LNCaP clone FGC (cell line): ENCODE data around the gene ROR2.

Experiments used
- DNase-seq: peaks from one replicate; pipeline ENCODE4 v3.0.0-alpha.2; 2011; ENCODE audit warnings: low read depth
- H3K4me3 ChIP-seq: 2 replicates; pipeline ENCODE4 v1.5.1; 2011; ENCODE audit warnings: mild to moderate bottlenecking, low read depth, low read length, control low read depth
- TF ChIP-seq, protein P1 (sequence below): IDR thresholded peaks from 2 replicates; pipeline ENCODE4 v1.5.1; 2012; ENCODE audit warnings: mild to moderate bottlenecking; ENCODE audit not compliant: control insufficient read depth, insufficient read depth; ENCODE audit errors: extremely low read depth

The ROR2 gene

DNA sequence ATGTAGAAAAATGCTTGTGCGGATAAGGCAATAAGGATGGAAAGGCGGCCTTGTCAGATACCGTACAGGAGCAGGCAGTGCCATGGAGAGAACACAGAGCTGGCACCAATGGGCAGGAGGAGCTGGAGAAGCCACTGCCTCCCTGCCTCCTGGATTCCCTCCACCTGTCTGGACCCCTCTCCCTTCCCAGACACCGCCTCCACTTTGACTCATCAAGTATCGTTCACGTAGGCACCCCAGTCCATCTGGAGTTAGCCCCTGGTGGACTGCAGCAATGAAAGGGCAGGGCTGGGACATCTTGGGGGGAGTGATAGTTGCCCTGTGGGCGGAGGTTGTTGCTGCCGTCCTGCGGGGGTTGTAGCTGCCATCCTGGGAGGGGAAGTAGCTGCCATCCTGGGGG lies 232.0 kb downstream of the ROR2 start:
- TF ChIP-seq, protein P1, sequence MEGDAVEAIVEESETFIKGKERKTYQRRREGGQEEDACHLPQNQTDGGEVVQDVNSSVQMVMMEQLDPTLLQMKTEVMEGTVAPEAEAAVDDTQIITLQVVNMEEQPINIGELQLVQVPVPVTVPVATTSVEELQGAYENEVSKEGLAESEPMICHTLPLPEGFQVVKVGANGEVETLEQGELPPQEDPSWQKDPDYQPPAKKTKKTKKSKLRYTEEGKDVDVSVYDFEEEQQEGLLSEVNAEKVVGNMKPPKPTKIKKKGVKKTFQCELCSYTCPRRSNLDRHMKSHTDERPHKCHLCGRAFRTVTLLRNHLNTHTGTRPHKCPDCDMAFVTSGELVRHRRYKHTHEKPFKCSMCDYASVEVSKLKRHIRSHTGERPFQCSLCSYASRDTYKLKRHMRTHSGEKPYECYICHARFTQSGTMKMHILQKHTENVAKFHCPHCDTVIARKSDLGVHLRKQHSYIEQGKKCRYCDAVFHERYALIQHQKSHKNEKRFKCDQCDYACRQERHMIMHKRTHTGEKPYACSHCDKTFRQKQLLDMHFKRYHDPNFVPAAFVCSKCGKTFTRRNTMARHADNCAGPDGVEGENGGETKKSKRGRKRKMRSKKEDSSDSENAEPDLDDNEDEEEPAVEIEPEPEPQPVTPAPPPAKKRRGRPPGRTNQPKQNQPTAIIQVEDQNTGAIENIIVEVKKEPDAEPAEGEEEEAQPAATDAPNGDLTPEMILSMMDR, result no peak
- no peak overlapping the region for H3K4me3 ChIP-seq
- no peak for DNase-seq

DNA sequence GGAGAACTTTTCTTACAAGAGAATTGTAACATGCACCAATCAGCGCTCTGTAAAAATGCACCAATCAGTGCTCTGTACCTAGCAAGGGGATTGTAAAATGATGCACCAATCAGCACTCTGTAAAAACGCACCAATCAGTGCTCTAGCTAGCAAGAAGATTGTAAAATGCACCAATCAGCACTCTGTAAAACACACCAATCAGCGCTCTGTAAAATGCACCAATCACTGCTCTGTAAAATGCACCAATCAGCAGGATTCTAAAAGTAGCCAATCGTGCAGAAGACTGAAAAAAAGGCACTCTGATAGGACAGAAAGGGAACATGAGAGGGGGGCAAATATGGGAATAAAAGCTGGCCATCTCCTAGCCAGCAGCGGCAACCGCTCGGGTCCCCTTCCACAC lies 233.2 kb downstream of the ROR2 start:
- no peak for DNase-seq
- TF ChIP-seq, protein P1, result no peak
- H3K4me3 ChIP-seq, result no peak overlapping the region

DNA sequence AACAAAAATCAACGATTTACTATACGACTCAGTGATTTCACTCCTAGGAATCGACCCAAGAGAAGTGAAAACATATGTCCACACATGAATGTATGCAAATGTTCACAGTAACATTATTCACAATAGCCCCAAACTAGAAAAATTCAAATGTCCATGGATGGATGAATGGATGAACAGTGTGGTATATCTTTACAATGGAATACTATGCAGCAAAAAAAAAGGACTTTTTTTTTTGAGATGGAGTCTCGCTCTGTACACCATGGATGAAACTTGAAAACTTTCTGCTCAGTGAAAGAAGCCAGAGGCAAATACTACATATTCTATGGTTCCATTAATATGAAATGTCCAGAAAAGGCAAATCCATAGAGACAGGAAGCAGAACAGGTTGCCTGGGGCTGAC lies 233.8 kb downstream of the ROR2 start:
- TF ChIP-seq, protein P1, result no peak
- no peak overlapping the region for H3K4me3 ChIP-seq
- no peak for DNase-seq

DNA sequence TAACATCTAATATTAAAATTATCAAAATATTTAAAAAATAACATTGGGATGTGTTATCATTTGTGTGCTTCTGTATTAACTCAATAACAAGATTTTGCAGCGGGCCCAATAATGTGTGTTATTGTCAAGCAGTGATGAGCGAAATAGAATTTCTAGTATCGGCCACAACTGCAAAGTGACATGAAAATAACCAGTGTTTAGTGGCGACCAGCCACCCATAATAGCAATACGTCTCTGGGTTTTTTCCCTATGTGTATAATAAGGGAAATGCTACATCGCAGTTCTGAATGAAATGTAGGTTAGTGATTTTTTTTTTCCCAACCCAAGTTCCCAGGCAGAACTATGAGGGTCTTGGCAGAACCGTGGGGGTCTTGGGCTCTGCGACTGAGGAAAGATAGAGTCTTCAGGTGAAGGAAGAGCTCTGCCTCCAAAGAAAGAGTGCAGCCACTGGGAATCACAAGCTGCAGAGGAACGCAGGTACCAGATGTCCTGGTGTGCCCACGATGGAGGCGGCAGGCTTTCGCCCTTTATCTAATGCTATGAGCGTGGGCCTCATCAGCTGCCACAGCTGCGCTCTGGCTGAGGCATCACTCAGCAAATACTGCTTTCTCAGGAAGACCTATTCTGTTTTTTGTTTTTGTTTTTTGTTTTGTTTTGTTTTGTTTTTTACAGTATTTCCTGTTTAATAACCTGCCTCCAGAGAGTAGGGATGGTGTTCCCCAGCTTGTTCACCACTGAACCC lies 235.0 kb downstream of the ROR2 start:
- TF ChIP-seq, protein P1, result no peak
- H3K4me3 ChIP-seq, result peak overlapping the region; percentile 46
- DNase-seq, result no peak

DNA sequence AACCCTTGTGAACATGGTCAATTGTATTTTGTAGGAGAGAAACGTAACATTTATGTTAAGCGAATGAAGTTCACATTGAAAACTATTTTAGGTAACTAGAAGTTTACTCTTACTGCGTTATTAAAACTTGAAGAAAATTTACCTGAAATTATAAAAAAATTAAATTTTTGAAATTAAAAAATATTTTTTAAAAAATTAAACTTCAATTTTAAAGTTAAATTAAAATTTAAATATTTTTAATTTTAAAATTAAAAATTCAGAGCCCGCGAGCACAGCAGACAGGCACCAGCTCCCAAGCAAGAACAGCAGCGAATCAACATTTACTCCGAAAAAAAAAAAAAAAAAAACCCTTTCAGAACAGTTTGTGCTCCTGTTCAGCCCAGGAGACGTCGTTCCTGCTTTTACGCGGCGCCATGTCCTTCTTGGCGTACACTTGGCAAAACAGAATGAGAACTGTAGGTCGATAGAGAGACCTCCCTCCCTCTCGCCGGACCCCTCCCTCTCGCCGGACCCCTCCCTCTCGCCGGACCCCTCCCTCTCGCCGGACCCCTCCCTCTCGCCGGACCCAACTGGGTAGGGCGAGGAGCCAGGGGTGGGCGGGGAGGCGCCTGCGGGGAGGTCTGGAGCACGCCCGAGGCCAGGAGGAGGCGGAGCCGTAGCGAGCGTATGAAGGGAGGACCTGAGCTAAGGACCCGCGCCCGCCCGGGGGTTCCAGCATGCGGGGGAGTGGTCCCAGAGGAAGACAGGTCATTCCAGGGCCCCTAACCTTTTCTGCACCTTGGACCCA lies 235.8 kb downstream of the ROR2 start:
- peak overlapping the region; percentile 46 for H3K4me3 ChIP-seq
- DNase-seq, result peak; percentile 31
- TF ChIP-seq, protein P1, result no peak

DNA sequence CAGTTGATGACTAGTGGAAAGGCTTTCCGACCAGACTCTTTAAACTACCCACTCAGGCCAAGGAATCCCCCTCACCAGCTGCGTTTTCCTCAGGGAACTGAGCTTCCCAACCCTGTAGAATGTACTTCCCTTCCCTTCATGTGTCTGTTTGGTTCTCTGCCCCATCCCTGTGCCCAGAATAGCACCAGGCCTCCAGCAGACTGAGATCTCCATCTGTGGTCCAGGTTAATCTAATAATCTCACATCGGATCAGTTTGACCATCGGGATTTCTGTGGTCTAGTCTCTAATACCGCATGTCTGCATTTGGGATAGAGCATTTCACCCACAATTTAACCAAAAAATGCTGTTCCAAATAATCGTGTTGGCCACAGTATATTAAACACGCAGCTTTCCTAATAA lies 237.2 kb downstream of the ROR2 start:
- TF ChIP-seq, protein P1, result no peak
- DNase-seq, result no peak
- no peak overlapping the region for H3K4me3 ChIP-seq
